ENCODE results near the gene CTSD.

Gene CTSD

DNA sequence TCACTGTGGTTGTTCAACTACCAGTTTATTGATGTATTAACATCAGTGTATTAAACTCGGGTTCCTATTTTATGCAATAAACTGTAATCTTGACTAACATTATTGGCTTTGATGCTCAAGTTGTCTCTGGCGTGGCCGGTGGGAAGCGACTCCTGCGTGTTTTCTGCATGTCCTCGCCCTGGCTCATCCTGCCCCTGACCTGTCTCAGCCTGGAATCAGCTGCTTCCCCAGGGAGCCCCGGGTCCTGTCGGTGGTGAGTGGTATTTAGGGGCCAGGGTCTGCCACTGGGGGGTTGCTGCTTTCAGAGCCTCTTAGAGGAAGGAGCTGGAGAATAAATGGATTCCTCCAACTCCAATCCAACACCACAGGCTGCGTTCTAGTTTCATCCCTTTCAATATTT is 35.9 kb downstream of the CTSD start:
- no peak for TF ChIP-seq CTCF (IDR thresholded peaks at IDR 0.05; ENCODE audit: insufficient read depth, missing control alignments)
- FAIRE-seq = no peak
- no peak for DNase-seq (ENCODE audit: insufficient read length, low spot score)

DNA sequence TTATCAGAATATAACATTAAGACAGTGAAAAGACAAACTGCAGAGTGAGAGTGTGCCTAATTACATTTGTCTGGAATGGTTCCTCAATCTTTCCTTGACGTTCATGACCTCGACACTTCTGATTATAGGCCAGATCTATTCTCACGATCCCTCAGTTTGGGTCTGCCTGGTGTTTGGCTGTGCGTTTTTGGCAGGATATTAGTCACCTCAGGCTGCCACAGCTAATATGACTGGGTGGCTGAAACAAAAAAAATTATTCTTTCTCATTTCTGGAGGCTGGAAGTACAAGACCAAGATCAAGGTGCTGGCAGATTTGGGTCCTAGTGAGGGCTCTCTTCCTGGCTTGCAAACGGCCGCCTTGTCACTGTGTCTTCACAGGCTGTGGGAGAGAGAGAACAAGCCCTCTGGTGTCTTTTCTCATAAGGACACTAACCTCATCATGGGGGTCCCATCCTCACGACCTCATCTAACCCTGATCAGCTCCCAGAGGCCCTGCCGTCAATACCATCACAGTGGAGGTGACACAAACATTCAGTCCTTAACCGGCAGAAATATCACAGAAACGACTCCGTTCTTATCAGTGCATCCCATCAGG is 36.5 kb downstream of the CTSD start:
- DNase-seq (ENCODE audit: insufficient read length, low spot score) = no peak
- TF ChIP-seq CTCF (IDR thresholded peaks at IDR 0.05; ENCODE audit: insufficient read depth, missing control alignments) = no peak
- FAIRE-seq = no peak

DNA sequence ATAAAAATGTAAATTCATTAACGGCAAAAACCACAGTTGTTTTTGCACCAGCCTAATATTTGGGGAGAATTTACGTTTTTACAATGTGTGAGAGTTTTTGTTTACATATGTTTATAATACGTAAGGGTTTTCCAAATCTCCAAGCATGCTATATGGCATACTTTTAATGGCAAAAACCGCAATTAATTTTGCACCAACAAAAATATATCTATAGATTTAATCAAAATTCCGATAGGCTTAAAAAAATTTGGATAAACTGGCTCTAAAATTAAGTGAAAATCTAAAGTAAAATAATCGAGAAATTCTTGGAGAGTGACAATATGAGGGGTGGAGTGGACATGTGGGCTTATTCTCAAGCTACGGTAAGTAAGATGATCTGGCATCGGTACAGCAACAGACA is 43.9 kb downstream of the CTSD start:
- DNase-seq (ENCODE audit: insufficient read length, low spot score) = no peak
- no peak for TF ChIP-seq CTCF (IDR thresholded peaks at IDR 0.05; ENCODE audit: insufficient read depth, missing control alignments)
- no peak for FAIRE-seq

DNA sequence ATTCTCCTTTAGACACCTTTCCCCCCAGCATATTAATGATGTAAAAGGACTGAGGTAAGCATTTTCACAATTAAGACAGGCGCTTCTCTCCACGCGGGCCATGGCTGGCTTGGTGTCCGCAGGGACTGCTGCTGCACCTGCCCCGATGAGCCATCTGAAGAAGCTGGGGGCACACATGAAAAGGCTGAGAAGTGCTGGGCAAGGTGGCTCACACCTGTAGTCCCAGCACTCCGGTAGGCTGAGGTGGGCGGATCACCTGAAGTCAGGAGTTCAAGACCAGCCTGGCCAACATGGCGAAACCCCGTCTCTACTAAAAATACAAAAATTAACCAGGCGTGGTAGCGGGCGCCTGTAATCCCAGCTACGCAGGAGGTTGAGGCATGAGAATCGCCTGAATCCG is 45.4 kb downstream of the CTSD start:
- DNase-seq (ENCODE audit: insufficient read length, low spot score) (no peak), FAIRE-seq (no peak)
- no peak for TF ChIP-seq CTCF (IDR thresholded peaks at IDR 0.05; ENCODE audit: insufficient read depth, missing control alignments)

GRCh38 chr11:1717745-1718144 is 46.0 kb downstream of the CTSD start:
- DNase-seq (ENCODE audit: insufficient read length, low spot score) (no peak), FAIRE-seq (no peak)
- no peak for TF ChIP-seq CTCF (IDR thresholded peaks at IDR 0.05; ENCODE audit: insufficient read depth, missing control alignments)

- TF ChIP-seq CTCF (IDR thresholded peaks at IDR 0.05; ENCODE audit: insufficient read depth, missing control alignments) = no peak
- DNase-seq (ENCODE audit: insufficient read length, low spot score) = no peak
- no peak for FAIRE-seq
These were observed 48.5 kb downstream of the CTSD start for GRCh38 chr11:1714908-1715885.

DNA sequence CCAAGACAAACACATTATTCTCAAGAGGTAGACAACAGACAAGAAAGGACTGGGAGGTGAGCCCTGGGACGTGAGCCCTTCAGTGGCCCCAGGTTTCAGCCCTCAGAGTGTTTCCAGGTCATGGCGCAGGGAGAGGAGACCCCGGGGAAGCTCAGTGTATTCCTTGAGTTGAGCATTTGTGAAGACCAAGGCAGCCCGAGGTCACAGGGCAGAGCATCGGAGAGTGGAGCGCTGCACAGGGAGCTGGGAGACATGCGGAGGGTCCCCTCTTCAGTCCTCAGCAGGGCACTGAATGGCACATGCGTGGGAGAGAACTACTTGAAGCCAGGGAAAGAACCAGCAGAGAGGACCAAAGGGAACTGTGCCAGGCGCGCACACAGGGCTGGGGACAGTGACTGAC is 55.0 kb downstream of the CTSD start:
- no peak for TF ChIP-seq CTCF (IDR thresholded peaks at IDR 0.05; ENCODE audit: insufficient read depth, missing control alignments)
- no peak for DNase-seq (ENCODE audit: insufficient read length, low spot score)
- no peak for FAIRE-seq

All from D721Med (cell line).